Body of pancreas (tissue), 4 donors: ENCODE results near the gene PPFIBP2.

Source experiments
- POLR2A ChIP-seq, 3 donors: fragments of 450-650 bp; IDR thresholded peaks; one replicate each; pipeline ENCODE4 v1.6.1; 2016; ENCODE audit warnings: antibody characterized with exemption in 3 of 3, mild to moderate bottlenecking in 2 of 3
- TF ChIP-seq, protein P1 (sequence below), 7 experiments: fragments of 450-650 bp in 4 of 7; fragments of 200-600 bp in 3 of 7; sonication (generic) in 3 of 7; IDR thresholded peaks; one replicate each; pipeline ENCODE4 v1.5.1; 2016 to 2019; ENCODE audit warnings: antibody characterized with exemption in 7 of 7

DNA sequence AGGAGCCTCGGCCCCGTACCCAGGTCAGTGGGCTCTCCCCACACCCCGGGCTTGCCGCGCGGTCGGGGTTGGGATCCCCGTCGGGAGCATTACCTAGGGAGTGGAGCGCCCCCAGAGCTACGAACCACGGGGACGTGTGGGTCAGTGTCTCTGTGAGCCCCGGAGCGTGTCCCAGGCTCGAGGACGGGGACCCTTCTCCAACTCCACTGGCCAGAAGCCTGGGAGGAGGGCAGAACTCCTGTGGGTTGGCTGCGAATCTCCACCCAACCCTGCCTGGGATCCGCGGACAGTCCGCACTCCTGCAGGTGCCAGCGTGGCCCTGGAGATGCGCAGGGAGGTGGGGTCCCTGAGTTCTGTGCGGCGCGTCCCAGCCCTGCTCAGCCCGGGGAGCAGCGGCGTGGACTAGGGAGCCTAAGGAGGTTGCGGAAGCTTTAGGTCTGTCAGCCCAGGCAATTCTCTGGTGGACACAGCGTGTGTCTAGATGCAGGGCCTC, 346 bp downstream of the PPFIBP2 start:
- TF ChIP-seq, protein P1, sequence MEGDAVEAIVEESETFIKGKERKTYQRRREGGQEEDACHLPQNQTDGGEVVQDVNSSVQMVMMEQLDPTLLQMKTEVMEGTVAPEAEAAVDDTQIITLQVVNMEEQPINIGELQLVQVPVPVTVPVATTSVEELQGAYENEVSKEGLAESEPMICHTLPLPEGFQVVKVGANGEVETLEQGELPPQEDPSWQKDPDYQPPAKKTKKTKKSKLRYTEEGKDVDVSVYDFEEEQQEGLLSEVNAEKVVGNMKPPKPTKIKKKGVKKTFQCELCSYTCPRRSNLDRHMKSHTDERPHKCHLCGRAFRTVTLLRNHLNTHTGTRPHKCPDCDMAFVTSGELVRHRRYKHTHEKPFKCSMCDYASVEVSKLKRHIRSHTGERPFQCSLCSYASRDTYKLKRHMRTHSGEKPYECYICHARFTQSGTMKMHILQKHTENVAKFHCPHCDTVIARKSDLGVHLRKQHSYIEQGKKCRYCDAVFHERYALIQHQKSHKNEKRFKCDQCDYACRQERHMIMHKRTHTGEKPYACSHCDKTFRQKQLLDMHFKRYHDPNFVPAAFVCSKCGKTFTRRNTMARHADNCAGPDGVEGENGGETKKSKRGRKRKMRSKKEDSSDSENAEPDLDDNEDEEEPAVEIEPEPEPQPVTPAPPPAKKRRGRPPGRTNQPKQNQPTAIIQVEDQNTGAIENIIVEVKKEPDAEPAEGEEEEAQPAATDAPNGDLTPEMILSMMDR (IDR thresholded peaks at IDR 0.05) = no peak
- TF ChIP-seq POLR2A (IDR thresholded peaks at IDR 0.05) = no peak
